Measurements from ENCODE around the gene CEP164. TPM values are rescaled to one million over a fixed set of nuclear protein-coding genes. Genes with fewer than 3 reads are reported as not detected.

The CEP164 gene
- total and polyA plus RNA-seq, 2 of the 8 experiments (the other 6 are each of a cell fraction or from before 2014, with no cell fraction given), result 8.4 to 20.8 TPM

DNA sequence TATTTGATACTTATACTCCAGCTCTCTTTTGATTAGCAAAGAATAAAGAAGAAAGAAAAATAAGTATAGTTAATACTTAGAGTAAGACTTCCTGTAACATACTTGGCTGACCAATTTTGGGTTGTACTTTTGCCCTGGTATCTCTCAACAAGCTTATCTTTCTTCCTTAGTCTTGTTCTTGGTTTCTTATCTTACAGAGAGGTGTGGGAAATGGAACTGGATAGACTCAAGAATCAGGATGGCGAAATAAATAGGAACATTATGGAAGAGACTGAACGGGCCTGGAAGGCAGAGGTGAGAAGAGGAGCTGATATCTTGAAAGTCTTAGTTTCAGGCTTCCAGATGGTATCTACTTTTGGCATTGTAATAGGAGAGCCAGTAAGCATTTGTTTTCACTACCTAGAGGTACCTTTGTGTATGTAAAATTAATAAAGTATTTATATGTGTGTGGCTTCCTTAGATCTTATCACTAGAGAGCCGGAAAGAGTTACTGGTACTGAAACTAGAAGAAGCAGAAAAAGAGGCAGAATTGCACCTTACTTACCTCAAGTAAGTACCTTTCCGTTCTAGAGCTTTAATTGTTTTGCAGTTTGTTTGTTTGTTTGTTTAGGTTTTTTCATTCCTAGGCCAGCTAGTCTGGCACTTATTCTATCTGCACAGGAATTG lies 47.8 kb upstream of the CEP164 start:
- TF ChIP-seq CEBPB (IDR thresholded peaks at IDR 0.05; ENCODE audit: low read depth, low read length) (no peak), BACH1 (IDR thresholded peaks at IDR 0.05; ENCODE audit: low read length) (no peak)
- CTCF ChIA-PET (ENCODE audit: partially characterized antibody), result interaction anchor here (1.1 kb wide), 1 partner anchor 17 kb away, joined by 3 read pairs; no protein-coding TSS in a partner anchor

More for the DNA sequence above, 47.8 kb upstream of the CEP164 start:
- no peak overlapping the region for H3K4me2 ChIP-seq (ENCODE audit: insufficient read depth in 1 of 2, low read depth in 2 of 2, low read length in 2 of 2)
- no peak overlapping the region for H3K9ac ChIP-seq (replicated peaks in 1 of 4; ENCODE audit: extremely low read depth in 1 of 4, low read depth in 3 of 4, low read length in 3 of 4)
- no peaks in the 10 kb centered on the region for H3K79me1 ChIP-seq (ENCODE audit: low read depth, low read length)
- H3K79me2 ChIP-seq (ENCODE audit: control insufficient read depth in 1 of 2, insufficient read depth in 2 of 2, low read length in 2 of 2), result no peaks in the 10 kb centered on the region
- no peaks in the 10 kb centered on the region for H3K23me2 ChIP-seq (ENCODE audit: low read depth, low read length)
- no peak overlapping the region for H3K27ac ChIP-seq (ENCODE audit: low read depth, low read length)
- FAIRE-seq (no peak), DNase-seq (ENCODE audit: low read depth in 1 of 2, low spot score in 2 of 2) (no peak)
- H2AK5ac ChIP-seq (ENCODE audit: low read depth, low read length), result no peak overlapping the region
- no peak overlapping the region for H3K56ac ChIP-seq (replicated peaks; ENCODE audit: insufficient read length, low read depth, low read length)
- no peak overlapping the region for H3K18ac ChIP-seq (ENCODE audit: extremely low read depth, low read length)
- no peaks in the 10 kb centered on the region for H4K20me1 ChIP-seq (replicated peaks in 1 of 2; ENCODE audit: control insufficient read depth in 1 of 2, insufficient read depth in 2 of 2, low read length in 2 of 2)
- H3K23ac ChIP-seq (ENCODE audit: insufficient read length), result no peak overlapping the region
- no peak overlapping the region for H4K91ac ChIP-seq (replicated peaks; ENCODE audit: insufficient read length, low read length)
- POLR2A ChIA-PET (ENCODE audit: partially characterized antibody), result interaction anchor here (0.6 to 1.4 kb wide), 2 partner anchors 23 to 293 kb away, joined by 3 read pairs; no protein-coding TSS in a partner anchor
- H3K4me3 ChIP-seq (ENCODE audit: extremely low read depth in 1 of 4, insufficient read depth in 2 of 4, low read depth in 3 of 4, low read length in 4 of 4), result no peak overlapping the region
- no peaks in the 10 kb centered on the region for H3K4me1 ChIP-seq (replicated peaks in 1 of 4; ENCODE audit: control insufficient read depth in 3 of 4, insufficient read depth in 4 of 4, low read length in 3 of 4)
- no peak overlapping the region for H2BK120ac ChIP-seq (replicated peaks; ENCODE audit: low read depth, low read length)
- no peak overlapping the region for H2BK12ac ChIP-seq (ENCODE audit: low read depth, low read length)
- no peak overlapping the region for H2AFZ ChIP-seq (ENCODE audit: low read length)
- 94% methylated on average over 4 of the region's 4 CpGs; no CpG with 5 or more reads in 1 of the 2 experiments for WGBS, 2 experiments (ENCODE audit: extremely low coverage in 1 of 2, insufficient coverage in 1 of 2, insufficient read length in 1 of 2, insufficient replicate concordance in 2 of 2, low coverage in 1 of 2, low lambda C conversion rate in 2 of 2, missing lambda C conversion rate in 1 of 2)
- no peaks in the 10 kb centered on the region for H3K27me3 ChIP-seq (replicated peaks in 1 of 4; ENCODE audit: control insufficient read depth in 3 of 4, extremely low read depth in 1 of 4, insufficient read depth in 3 of 4, low read length in 3 of 4)
- no peak overlapping the region for H2BK5ac ChIP-seq (ENCODE audit: low read depth, low read length)
- H3K4ac ChIP-seq (replicated peaks; ENCODE audit: insufficient read length, low read depth, low read length), result no peak overlapping the region
- no peak overlapping the region for H4K5ac ChIP-seq (ENCODE audit: insufficient read length, low read depth, low read length)
- H3K14ac ChIP-seq (ENCODE audit: insufficient read length), result no peak overlapping the region
- H4K8ac ChIP-seq (ENCODE audit: extremely low read depth, insufficient read depth, low read length), result no peak overlapping the region
- H3K9me3 ChIP-seq (ENCODE audit: insufficient read depth in 2 of 2, low read depth in 1 of 2, low read length in 1 of 2), result no peaks in the 10 kb centered on the region
- H2BK15ac ChIP-seq (ENCODE audit: low read length), result no peak overlapping the region
- H3K36me3 ChIP-seq (ENCODE audit: control insufficient read depth in 2 of 4, insufficient read depth in 4 of 4, low read length in 3 of 4), result peaks cover 17 to 38% (median 21%) of the 10 kb centered on the region in 4 experiments
- no peak overlapping the region for H2BK20ac ChIP-seq (ENCODE audit: low read length)
